Measurements from ENCODE around the gene GABRG3.
"Not testable (repeated sequence)": the region's sequence is repeated elsewhere in the genome, so short reads cannot be mapped to it uniquely, and the experiment has no call there.

GABRG3 gene

GRCh38 chr15:26996250-26996649, 25.3 kb downstream of the GABRG3 start:
- no peak for DNase-seq

- DNase-seq, result not testable (repeated sequence)
These were observed 32.0 kb downstream of the GABRG3 start for GRCh38 chr15:27003003-27003402.

- DNase-seq, result not testable (repeated sequence)
These were observed 33.2 kb downstream of the GABRG3 start for GRCh38 chr15:27004226-27004625.

- peak in 33 of 58 donors; percentile 3 to 64 (median 18) for DNase-seq
These were observed 46.3 kb downstream of the GABRG3 start for GRCh38 chr15:27017168-27017809.

- DNase-seq, result no peak
These were observed 48.7 kb downstream of the GABRG3 start for GRCh38 chr15:27019687-27020086.

GRCh38 chr15:27025481-27025966, 54.5 kb downstream of the GABRG3 start:
- no peak for DNase-seq

- no peak for DNase-seq
These were observed 56.2 kb downstream of the GABRG3 start for GRCh38 chr15:27027229-27027628.

- peak in 42 of 58 donors; percentile 4 to 83 (median 39) for DNase-seq
These were observed 58.0 kb downstream of the GABRG3 start for GRCh38 chr15:27028858-27029477.

- no peak for DNase-seq
These were observed 65.2 kb downstream of the GABRG3 start for GRCh38 chr15:27036210-27036609.

GRCh38 chr15:27037501-27037900, 66.5 kb downstream of the GABRG3 start:
- DNase-seq, result no peak

- DNase-seq, result no peak
These were observed 68.2 kb downstream of the GABRG3 start for GRCh38 chr15:27039152-27039551.

GRCh38 chr15:27042230-27042629, 71.2 kb downstream of the GABRG3 start:
- DNase-seq, result no peak

- no peak for DNase-seq
These were observed 71.7 kb downstream of the GABRG3 start for GRCh38 chr15:27042646-27043045.

GRCh38 chr15:27043770-27044169, 72.8 kb downstream of the GABRG3 start:
- no peak for DNase-seq

- peak in 1 of 58 donors; percentile 25 for DNase-seq
These were observed 74.8 kb downstream of the GABRG3 start for GRCh38 chr15:27045796-27046195.

- peak in 2 of 58 donors; percentile 14 to 15 for DNase-seq
These were observed 75.9 kb downstream of the GABRG3 start for GRCh38 chr15:27046880-27047279.

- DNase-seq, result no peak
These were observed 79.2 kb downstream of the GABRG3 start for GRCh38 chr15:27050163-27050562.

- DNase-seq, result no peak
These were observed 83.4 kb downstream of the GABRG3 start for GRCh38 chr15:27054426-27054825.

GRCh38 chr15:27057904-27058645, 87.1 kb downstream of the GABRG3 start:
- DNase-seq, result peak in 4 of 58 donors; percentile 12 to 33 (median 18)

GRCh38 chr15:27058939-27059338, 88.0 kb downstream of the GABRG3 start:
- DNase-seq, result no peak

GRCh38 chr15:27059610-27060202, 88.7 kb downstream of the GABRG3 start:
- peak in 18 of 58 donors; percentile 4 to 42 (median 14) for DNase-seq

GRCh38 chr15:27061739-27062138, 90.8 kb downstream of the GABRG3 start:
- no peak for DNase-seq

Data from anterior cingulate cortex (tissue), 58 donors.